ENCODE measurements around the gene TMEM260.

- TF ChIP-seq POLR2A (IDR thresholded peaks at IDR 0.05) (no peak), CTCF (IDR thresholded peaks at IDR 0.05) (no peak)
Observed at GRCh38 chr14:56569174-56569573, 10.4 kb upstream of the TMEM260 start.

Data from esophagus squamous epithelium (tissue), 4 donors.